HL-60/S4 (cell line): ENCODE data around the gene DIMT1.

Source experiments
- in situ Hi-C: fragments of 300-500 bp; cut with MboI; formaldehyde crosslinking; loops from 2 replicates; pipeline ENCODE4 v1.14.3; 2022; ENCODE audit warnings: low sequenced_read_pairs

DIMT1 gene

DNA sequence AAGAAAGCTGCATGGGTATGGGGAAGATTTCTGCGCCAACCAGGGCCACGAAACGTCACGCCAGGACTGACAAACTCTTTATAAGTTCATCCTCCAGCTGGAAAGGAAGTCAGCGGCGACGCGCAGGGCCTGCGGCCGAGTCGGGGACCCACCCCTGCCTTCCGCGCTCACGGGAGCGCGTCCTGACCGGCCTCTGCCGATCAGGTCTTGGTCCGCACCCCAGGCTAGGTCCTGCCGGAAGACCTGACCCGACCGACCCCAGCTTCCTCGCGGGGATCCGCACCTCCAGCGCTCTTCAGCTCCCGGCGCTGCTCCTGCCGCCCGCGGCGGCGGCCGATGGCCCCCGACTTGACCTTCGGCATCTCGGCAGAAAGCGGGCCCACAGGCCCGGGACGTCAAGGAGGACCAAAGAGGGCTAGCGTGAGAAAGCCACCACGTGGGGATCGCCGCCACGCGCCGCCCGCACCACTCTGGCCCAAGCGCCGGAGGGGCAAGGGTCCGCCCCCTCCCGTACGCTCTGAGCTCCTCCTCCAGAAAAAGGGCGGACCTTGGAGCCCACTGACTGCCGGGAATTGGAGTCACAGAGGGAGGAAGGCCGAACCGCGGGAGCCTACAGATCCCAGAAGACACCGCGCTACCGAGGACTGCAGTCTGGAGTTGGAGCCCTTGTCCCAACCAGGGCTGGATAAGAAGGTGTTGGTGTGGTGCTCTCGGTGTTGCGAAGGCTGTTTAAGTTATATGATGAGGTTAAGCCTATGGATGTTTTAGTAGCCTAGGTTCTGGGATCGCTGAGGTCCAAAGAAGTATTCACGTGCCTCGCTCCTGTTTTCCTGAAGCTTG lies at the start of gene DIMT1:
Gene DIMT1, minus strand, starts transcription at position 495 of the 840 bp plus-strand sequence. Its CDS starts 133 bp downstream, at position 362.
- in situ Hi-C loops: no loop called here

GRCh38 chr5:62450259-62450658 lies 46.6 kb upstream of the DIMT1 start:
- in situ Hi-C loops: loop anchor here (25.0 kb wide), 1 partner anchor 337 kb away; no protein-coding TSS in a partner anchor

- in situ Hi-C loops: no loop called here
Measured at GRCh38 chr5:62448528-62448927, 44.8 kb upstream of the DIMT1 start.

DNA sequence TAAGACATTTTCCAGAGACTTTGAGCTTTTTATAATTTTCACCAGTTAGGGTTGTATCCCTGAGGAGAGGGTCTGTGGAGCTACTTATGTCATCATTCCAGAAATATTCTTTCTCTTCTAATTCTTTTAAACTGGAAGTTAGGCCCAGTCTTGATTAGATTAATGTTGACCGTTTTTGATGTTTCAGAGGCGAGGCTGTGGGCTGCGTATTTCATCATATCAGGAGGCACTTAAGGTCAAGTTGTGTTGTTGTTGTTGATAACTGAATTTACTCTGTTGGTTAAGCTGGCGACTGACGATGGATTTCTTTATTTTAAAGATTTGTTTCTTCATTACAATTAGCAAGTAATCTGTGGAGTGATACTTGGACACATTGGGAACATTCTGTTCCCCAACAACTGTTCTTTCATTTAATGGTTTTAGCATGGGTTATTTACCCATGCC lies 28.9 kb upstream of the DIMT1 start:
- in situ Hi-C loops: no loop called here

DNA sequence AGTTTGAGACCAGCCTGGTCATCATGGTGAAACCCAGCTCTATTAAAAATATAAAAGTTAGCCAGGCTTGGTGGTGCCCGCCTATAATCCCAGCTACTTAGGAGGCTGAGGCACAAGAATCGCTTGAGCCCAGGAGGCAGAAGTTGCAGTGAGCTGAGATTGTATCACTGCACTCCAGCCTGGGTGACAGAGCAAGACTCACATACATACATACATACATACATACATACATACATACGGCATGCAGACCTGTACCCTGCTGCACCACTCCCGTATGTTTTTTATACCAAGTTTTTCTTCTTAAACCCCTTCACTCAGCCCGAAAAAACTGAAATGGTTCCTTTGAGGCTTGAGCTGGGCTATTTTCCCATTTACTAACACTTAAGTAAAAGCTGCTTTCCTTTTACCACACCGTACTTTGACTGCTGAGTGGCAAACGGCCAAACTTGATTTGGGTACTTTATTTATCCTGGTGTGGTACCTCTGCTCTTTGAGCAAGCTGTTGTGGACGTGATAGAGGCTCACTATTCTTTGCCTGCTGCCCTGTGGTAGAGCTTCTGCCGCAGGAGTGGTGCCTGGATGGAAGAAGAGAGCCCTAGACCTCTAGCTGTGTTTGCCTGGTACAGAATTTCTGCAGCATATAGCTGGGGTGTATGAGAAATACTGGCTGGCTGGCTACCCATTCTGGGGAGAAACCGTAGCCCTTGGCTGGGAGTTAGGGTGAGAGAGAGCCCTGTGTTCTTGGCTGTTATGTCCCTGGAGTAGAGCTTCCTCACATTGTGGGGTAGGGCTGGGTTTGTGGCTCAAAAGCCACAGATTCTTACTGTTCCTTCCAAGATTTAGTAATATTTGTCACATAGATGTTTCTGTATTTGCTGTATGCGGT lies 28.3 kb upstream of the DIMT1 start:
- in situ Hi-C loops: no loop called here

DNA sequence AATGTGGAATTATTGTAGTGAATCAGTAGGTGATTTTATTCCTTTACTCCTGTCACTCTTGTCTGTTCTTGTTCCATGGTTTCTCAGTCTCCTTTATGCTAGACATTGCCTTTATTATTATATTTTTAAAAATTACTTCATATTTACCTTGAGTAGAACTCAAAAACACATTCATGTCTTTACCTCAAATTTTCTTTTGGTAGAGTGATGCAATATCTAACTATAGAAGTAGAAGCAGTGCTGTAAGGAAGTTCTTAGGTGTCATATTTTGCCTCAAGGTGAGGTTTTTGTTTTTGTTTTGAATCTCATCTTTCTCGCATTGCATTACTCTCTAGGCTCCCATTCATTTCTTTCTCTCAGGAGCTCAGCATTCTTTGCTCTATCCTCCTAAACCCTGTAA lies 21.1 kb upstream of the DIMT1 start:
- in situ Hi-C loops: no loop called here

- in situ Hi-C loops: no loop called here
Measured at GRCh38 chr5:62421414-62421813, 17.7 kb upstream of the DIMT1 start.

- in situ Hi-C loops: no loop called here
Measured at GRCh38 chr5:62419609-62420008, 15.9 kb upstream of the DIMT1 start.

GRCh38 chr5:62418462-62419076 lies 14.9 kb upstream of the DIMT1 start:
- in situ Hi-C loops: no loop called here

DNA sequence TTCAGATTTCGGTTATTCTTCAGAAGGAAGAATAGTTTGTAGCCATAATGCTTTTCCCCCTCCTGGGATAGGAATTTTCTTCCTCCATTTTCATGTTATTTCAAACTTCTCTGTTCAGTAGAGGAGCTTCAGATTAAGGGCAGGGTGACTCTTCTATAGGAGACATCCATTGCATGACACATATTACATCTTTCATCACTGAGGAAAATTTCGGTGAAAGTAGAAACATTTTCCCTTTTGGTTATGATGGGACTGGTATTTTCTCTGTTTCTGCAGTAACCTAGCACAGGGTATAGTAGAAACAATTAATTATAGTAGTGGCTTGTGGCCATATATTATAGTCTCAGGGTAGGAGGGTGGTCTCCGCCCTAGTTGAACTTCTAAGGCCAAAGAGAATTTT lies 10.0 kb upstream of the DIMT1 start:
- in situ Hi-C loops: no loop called here

DNA sequence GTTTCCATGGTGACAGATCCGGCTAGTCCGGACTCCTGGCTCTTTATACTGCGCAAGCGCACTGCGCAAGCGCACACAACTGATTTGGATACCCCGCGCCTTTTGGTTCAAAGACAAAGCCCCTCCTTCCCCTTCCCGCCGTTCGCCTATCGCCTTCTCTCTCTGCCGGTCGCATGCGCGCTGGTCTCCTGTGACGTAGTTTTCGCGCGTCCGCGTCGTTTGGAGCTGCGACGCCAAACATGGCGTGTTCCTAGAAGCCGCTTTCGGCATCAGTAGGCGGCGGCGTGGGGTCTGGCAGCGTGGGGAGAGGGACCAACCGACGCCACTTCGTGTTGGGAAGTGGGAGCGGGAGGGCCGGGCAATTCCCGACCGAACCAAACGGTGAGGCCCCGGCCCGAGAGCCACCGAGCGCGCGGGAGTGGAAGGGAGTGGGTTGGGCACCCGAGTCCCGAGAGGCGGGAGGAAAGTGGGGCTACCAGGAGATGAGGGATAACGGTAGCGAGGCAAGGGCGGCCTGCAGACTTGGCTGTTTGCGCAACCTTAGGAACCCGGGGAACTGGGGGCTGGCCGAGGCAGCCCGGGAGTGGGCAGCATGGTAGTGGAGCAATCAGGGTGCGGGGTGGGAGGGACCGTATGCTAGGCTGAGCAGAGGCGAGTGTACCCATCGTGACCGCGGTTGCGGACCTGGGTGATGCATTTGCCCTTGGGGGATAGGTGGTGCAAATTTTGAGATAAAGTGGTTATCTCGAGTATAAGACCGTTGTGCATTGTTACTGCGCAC lies 9.0 kb upstream of the DIMT1 start, which contains the start of gene IPO11:
Gene IPO11, plus strand, starts transcription at position 215 of the 781 bp plus-strand sequence. CDS start 24,517 bp downstream, outside the sequence.
- in situ Hi-C loops: no loop called here

GRCh38 chr5:62395210-62395950 lies 8.3 kb downstream of the DIMT1 start:
- in situ Hi-C loops: no loop called here

DNA sequence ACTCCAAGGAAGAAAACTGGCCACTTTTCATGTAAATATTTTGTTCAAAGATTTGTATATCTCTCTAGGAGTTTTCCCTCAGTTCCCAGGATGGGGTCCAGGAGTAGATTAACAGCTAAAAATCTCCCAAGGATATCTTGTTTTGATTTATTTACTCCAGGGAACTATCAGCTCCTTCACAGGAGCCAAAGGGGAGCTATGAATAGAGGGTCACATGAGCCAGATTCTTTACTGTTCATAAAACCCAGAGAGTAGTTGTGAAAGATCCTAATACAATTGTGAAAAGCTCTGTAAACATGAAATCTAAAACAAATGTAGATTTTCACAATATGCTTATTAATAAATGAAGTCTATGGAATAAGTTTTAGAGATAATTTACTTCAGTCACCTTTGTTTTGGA lies 16.9 kb downstream of the DIMT1 start:
- in situ Hi-C loops: no loop called here

- in situ Hi-C loops: no loop called here
Measured at GRCh38 chr5:62385816-62386400, 17.8 kb downstream of the DIMT1 start.

- in situ Hi-C loops: no loop called here
Measured at GRCh38 chr5:62385131-62385530, 18.6 kb downstream of the DIMT1 start.

- in situ Hi-C loops: no loop called here
Measured at GRCh38 chr5:62376064-62376463, 27.6 kb downstream of the DIMT1 start.

- in situ Hi-C loops: no loop called here
Measured at GRCh38 chr5:62375627-62376026, 28.1 kb downstream of the DIMT1 start.

DNA sequence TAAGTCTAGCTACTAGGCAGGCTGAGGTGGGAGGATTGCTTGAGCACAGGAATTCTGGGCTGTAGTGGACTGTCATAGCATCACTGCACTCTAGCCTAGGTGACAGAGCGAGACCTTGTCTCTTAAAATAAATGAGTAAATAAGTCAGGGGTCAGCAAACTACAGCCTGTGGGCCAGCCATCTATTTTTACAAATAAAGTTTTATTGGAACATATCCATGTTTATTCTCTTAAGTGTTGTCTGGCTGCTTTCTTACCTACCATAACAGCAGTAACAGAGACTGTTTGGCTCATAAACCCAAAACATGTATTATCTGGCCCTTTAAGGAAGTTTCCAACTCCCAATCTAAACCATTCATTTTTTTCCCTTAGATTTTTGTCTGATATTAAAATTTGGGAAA lies 29.6 kb downstream of the DIMT1 start:
- in situ Hi-C loops: no loop called here

GRCh38 chr5:62373382-62373781 lies 30.3 kb downstream of the DIMT1 start:
- in situ Hi-C loops: no loop called here
